ENCODE results near the gene OBP2B. TPM values are rescaled to one million over a fixed set of nuclear protein-coding genes. Genes with fewer than 3 reads are reported as not detected.
"Not testable (repeated sequence)": the region's sequence is repeated elsewhere in the genome, so short reads cannot be mapped to it uniquely, and the experiment has no call there.

Gene OBP2B
- polyA plus RNA-seq, 2 of the 4 experiments (the other 2 are of a cell fraction): not detected

GRCh38 chr9:133205996-133206931, 2.8 kb downstream of the OBP2B start (continued):
- TF ChIP-seq ZFP36 (IDR thresholded peaks at IDR 0.05; ENCODE audit: borderline replicate concordance, partially characterized antibody): no peak
- no peak for TF ChIP-seq KDM5A (IDR thresholded peaks at IDR 0.05)
- no peak for TF ChIP-seq HEYL (CRISPR knock-in tag; IDR thresholded peaks at IDR 0.05)
- no peak for TF ChIP-seq HOXB5 (CRISPR knock-in tag; IDR thresholded peaks at IDR 0.05)
- TF ChIP-seq ZC3H11A (IDR thresholded peaks at IDR 0.05): no peak
- TF ChIP-seq FOSB (CRISPR knock-in tag; IDR thresholded peaks at IDR 0.05): no peak
- no peak for TF ChIP-seq RARB (CRISPR knock-in tag; IDR thresholded peaks at IDR 0.05)
- no peak for TF ChIP-seq HOXB13 (CRISPR knock-in tag; IDR thresholded peaks at IDR 0.05; ENCODE audit: low read depth)

GRCh38 chr9:133205481-133205887, 3.6 kb downstream of the OBP2B start:
- POLR2A ChIA-PET; H3K4me3 ChIP-seq; ATAC-seq; DNase-seq (ENCODE audit: low read depth in 1 of 2, low spot score in 1 of 2); FAIRE-seq; H3K4me1 ChIP-seq; H3K9me3 ChIP-seq; H3K27ac ChIP-seq; H3K4me2 ChIP-seq: not testable (repeated sequence)
- 6% methylated on average over 10 of the region's 14 CpGs for WGBS (ENCODE audit: missing lambda C conversion rate)
- CTCF ChIA-PET: interaction anchor here (1.2 to 4.9 kb wide), 3 partner anchors 17 to 197 kb away, joined by 3 to 25 read pairs (median 3); no protein-coding TSS in a partner anchor

- no peak for FAIRE-seq
- POLR2A ChIA-PET: no interaction called here
- Histone ChIP-seq H3K4me1 (no peaks in the 10 kb centered on the region), H3K9me3 (no peaks in the 10 kb centered on the region), H3K27ac (no peak overlapping the region), H3K4me3 (no peak overlapping the region), H3K4me2 (no peak overlapping the region)
- no peak for DNase-seq (ENCODE audit: low read depth in 1 of 2, low spot score in 1 of 2)
- no peak for ATAC-seq
- WGBS (ENCODE audit: missing lambda C conversion rate): 33% methylated on average over 7 of the region's 8 CpGs
- no peak for TF ChIP-seq CTCF (IDR thresholded peaks at IDR 0.05)
- no peak for TF ChIP-seq EHF (CRISPR knock-in tag; IDR thresholded peaks at IDR 0.05)
- no peak for TF ChIP-seq ATOH8 (CRISPR knock-in tag; IDR thresholded peaks at IDR 0.05; ENCODE audit: low read depth)
- TF ChIP-seq POLR2A (IDR thresholded peaks at IDR 0.05; ENCODE audit: low read length): no peak
- TF ChIP-seq TFCP2L1 (CRISPR knock-in tag; IDR thresholded peaks at IDR 0.05): no peak
- TF ChIP-seq TP53 (CRISPR knock-in tag; IDR thresholded peaks at IDR 0.05): no peak
- no peak for TF ChIP-seq BCL3 (IDR thresholded peaks at IDR 0.05)
- CTCF ChIA-PET: interaction anchor here (1.2 to 4.9 kb wide), 4 partner anchors 17 to 198 kb away, joined by 3 to 25 read pairs (median 3); no protein-coding TSS in a partner anchor
Observed at GRCh38 chr9:133204993-133205336, 4.1 kb downstream of the OBP2B start.

- H3K4me2 ChIP-seq: no peak overlapping the region
- WGBS (ENCODE audit: missing lambda C conversion rate): 44% methylated on average over 17 of the region's 17 CpGs
- H3K27ac ChIP-seq: no peak overlapping the region
- FAIRE-seq: no peak
- POLR2A ChIA-PET: no interaction called here
- DNase-seq (ENCODE audit: low read depth in 1 of 2, low spot score in 1 of 2): no peak
- H3K4me1 ChIP-seq: no peaks in the 10 kb centered on the region
- no peaks in the 10 kb centered on the region for H3K9me3 ChIP-seq
- H3K4me3 ChIP-seq: no peak overlapping the region
- ATAC-seq: no peak
- CTCF ChIA-PET: interaction anchor here (1.2 to 4.9 kb wide), 4 partner anchors 16 to 198 kb away, joined by 3 to 25 read pairs (median 3); no protein-coding TSS in a partner anchor
- TF ChIP-seq CHD4 (IDR thresholded peaks at IDR 0.05; ENCODE audit: borderline replicate concordance) (no peak), USF2 (IDR thresholded peaks at IDR 0.05) (no peak), NR3C1 (IDR thresholded peaks at IDR 0.05) (no peak), EHMT2 (IDR thresholded peaks at IDR 0.05; ENCODE audit: low read depth) (no peak), BCL3 (IDR thresholded peaks at IDR 0.05) (no peak), TP53 (CRISPR knock-in tag; IDR thresholded peaks at IDR 0.05) (no peak), HES2 (IDR thresholded peaks at IDR 0.05) (no peak), HMGXB4 (CRISPR knock-in tag; IDR thresholded peaks at IDR 0.05; ENCODE audit: borderline replicate concordance) (no peak)
Observed at GRCh38 chr9:133204335-133204992, 4.6 kb downstream of the OBP2B start.
